H1 (cell line): ENCODE data around the gene TMEM134. TPM values are rescaled to one million over a fixed set of nuclear protein-coding genes. Genes with fewer than 3 reads are reported as not detected.

Experiments used
- CTCF ChIA-PET: fragments of 300-600 bp; sonication (Branson Sonifier 250); formaldehyde crosslinking; loops from one replicate; lab custom pipeline; 2021; ENCODE audit not compliant: partially characterized antibody; lab: Charles Lee
- POLR2A ChIA-PET: fragments of 300-600 bp; sonication (Branson Sonifier 250); formaldehyde crosslinking; loops from one replicate; lab custom pipeline; 2021; ENCODE audit warnings: inconsistent platforms; ENCODE audit not compliant: partially characterized antibody; lab: Charles Lee
- DNase-seq, 2 experiments: peaks; one replicate each; pipeline versions ENCODE4 v3.0.0 to v3.0.0-alpha.2; 2010 to 2022; ENCODE audit warnings: low spot score in 2 of 2, low read depth in 1 of 2, mixed read lengths in 1 of 2
- FAIRE-seq: peaks from 2 replicates; lab custom pipeline; 2011; peaks lifted over from hg19 to GRCh38; lab: Jason Lieb, UNC
- H2AFZ ChIP-seq: 2 replicates; pipeline ENCODE4 v1.8.1; 2012; ENCODE audit warnings: low read length, inconsistent platforms
- H2AK5ac ChIP-seq: 2 replicates; pipeline ENCODE4 v1.6.1; 2013; ENCODE audit warnings: low read depth, low read length
- H2BK120ac ChIP-seq: replicated peaks from 2 replicates; pipeline ENCODE3; 2013; ENCODE audit warnings: low read depth, low read length, inconsistent platforms
- H2BK12ac ChIP-seq: 2 replicates; pipeline ENCODE4 v1.6.1; 2013; ENCODE audit warnings: low read depth, low read length
- H2BK15ac ChIP-seq: 2 replicates; pipeline ENCODE4 v1.6.1; 2013; ENCODE audit warnings: low read length
- H2BK20ac ChIP-seq: 2 replicates; pipeline ENCODE4 v1.6.1; 2013; ENCODE audit warnings: low read length
- H2BK5ac ChIP-seq: 2 replicates; pipeline ENCODE4 v1.6.1; 2013; ENCODE audit warnings: low read depth, low read length
- H3K14ac ChIP-seq: 2 replicates; pipeline ENCODE4 v1.6.1; 2013; ENCODE audit warnings: inconsistent platforms; ENCODE audit not compliant: insufficient read length
- H3K18ac ChIP-seq: 2 replicates; pipeline ENCODE4 v1.6.1; 2013; ENCODE audit warnings: low read length; ENCODE audit errors: extremely low read depth
- H3K23ac ChIP-seq: 2 replicates; pipeline ENCODE4 v1.6.1; 2013; ENCODE audit warnings: inconsistent platforms; ENCODE audit not compliant: insufficient read length
- H3K23me2 ChIP-seq: 2 replicates; pipeline ENCODE4 v1.6.1; 2013; ENCODE audit warnings: low read depth, low read length
- H3K27ac ChIP-seq: 2 replicates; pipeline ENCODE4 v1.6.1; 2011; ENCODE audit warnings: low read depth, low read length, inconsistent platforms
- H3K27me3 ChIP-seq, 4 experiments: replicated peaks in 1 of 4; 1 replicate in 1 of 4; 2 replicates in 3 of 4; pipeline versions ENCODE4 v1.6.1 to v1.8.1; 2011 to 2013; ENCODE audit warnings: low read length in 3 of 4, mild to moderate bottlenecking in 3 of 4, inconsistent platforms in 2 of 4, mixed read lengths in 2 of 4, moderate library complexity in 1 of 4; ENCODE audit not compliant: control insufficient read depth in 3 of 4, insufficient read depth in 3 of 4; ENCODE audit errors: extremely low read depth in 1 of 4
- H3K36me3 ChIP-seq, 4 experiments: 2 replicates each; pipeline versions ENCODE4 v1.6.1 to v1.8.1; 2011 to 2013; ENCODE audit warnings: mild to moderate bottlenecking in 4 of 4, low read length in 3 of 4, moderate library complexity in 2 of 4, control low read depth in 1 of 4, inconsistent platforms in 1 of 4; ENCODE audit not compliant: insufficient read depth in 4 of 4, control insufficient read depth in 2 of 4
- H3K4ac ChIP-seq: replicated peaks from 2 replicates; pipeline ENCODE3; 2013; ENCODE audit warnings: low read length, low read depth, mixed read lengths, inconsistent platforms; ENCODE audit not compliant: insufficient read length
- H3K4me1 ChIP-seq, 4 experiments: replicated peaks in 1 of 4; 1 replicate in 1 of 4; 2 replicates in 3 of 4; pipeline versions ENCODE4 v1.6.1 to v1.8.1; 2011 to 2013; ENCODE audit warnings: low read length in 3 of 4, inconsistent platforms in 2 of 4, mixed read lengths in 1 of 4; ENCODE audit not compliant: insufficient read depth in 4 of 4, control insufficient read depth in 3 of 4
- H3K4me2 ChIP-seq, 2 experiments: 2 replicates each; pipeline versions ENCODE4 v1.6.1 to v1.8.1; 2011 to 2013; ENCODE audit warnings: low read depth in 2 of 2, low read length in 2 of 2, control low read depth in 1 of 2, inconsistent platforms in 1 of 2, mild to moderate bottlenecking in 1 of 2; ENCODE audit not compliant: insufficient read depth in 1 of 2
- H3K4me3 ChIP-seq, 4 experiments: fragments of 200-600, 300-600 bp in 1 of 4; sonication (generic), shearing (Covaris generic), sonication (Bioruptor Twin) in 1 of 4; 2 replicates each; pipeline versions ENCODE4 v1.5.1 to v1.8.1; 2011 to 2016; ENCODE audit warnings: low read length in 4 of 4, low read depth in 3 of 4, control low read depth in 2 of 4, inconsistent platforms in 2 of 4, mild to moderate bottlenecking in 2 of 4, mixed read lengths in 1 of 4, moderate library complexity in 1 of 4; ENCODE audit not compliant: insufficient read depth in 2 of 4; ENCODE audit errors: extremely low read depth in 1 of 4
- H3K56ac ChIP-seq: replicated peaks from 2 replicates; pipeline ENCODE3; 2013; ENCODE audit warnings: low read depth, mild to moderate bottlenecking, mixed read lengths, low read length, inconsistent platforms; ENCODE audit not compliant: insufficient read length
- H3K79me1 ChIP-seq: 2 replicates; pipeline ENCODE4 v1.6.1; 2013; ENCODE audit warnings: low read depth, low read length, control low read depth
- H3K79me2 ChIP-seq, 2 experiments: 2 replicates each; pipeline versions ENCODE4 v1.6.1 to v1.8.1; 2012 to 2013; ENCODE audit warnings: low read length in 2 of 2, mild to moderate bottlenecking in 2 of 2, inconsistent platforms in 1 of 2; ENCODE audit not compliant: insufficient read depth in 2 of 2, control insufficient read depth in 1 of 2
- H3K9ac ChIP-seq, 4 experiments: replicated peaks in 1 of 4; 1 replicate in 1 of 4; 2 replicates in 3 of 4; pipeline versions ENCODE4 v1.6.1 to v1.8.1; 2011 to 2013; ENCODE audit warnings: low read depth in 3 of 4, low read length in 3 of 4, control low read depth in 2 of 4, mild to moderate bottlenecking in 2 of 4, moderate library complexity in 2 of 4, inconsistent platforms in 1 of 4; ENCODE audit errors: extremely low read depth in 1 of 4
- H3K9me3 ChIP-seq, 2 experiments: 2 replicates each; pipeline versions ENCODE4 v1.6.1 to v1.8.1; 2012 to 2013; ENCODE audit warnings: mild to moderate bottlenecking in 2 of 2, moderate library complexity in 2 of 2, control low read depth in 1 of 2, inconsistent platforms in 1 of 2, low read depth in 1 of 2, low read length in 1 of 2, mixed read lengths in 1 of 2; ENCODE audit not compliant: insufficient read depth in 2 of 2
- H4K20me1 ChIP-seq, 2 experiments: replicated peaks in 1 of 2; 2 replicates each; pipeline versions ENCODE3 to v1.8.1; 2011 to 2013; ENCODE audit warnings: inconsistent platforms in 2 of 2, low read length in 2 of 2, mild to moderate bottlenecking in 1 of 2; ENCODE audit not compliant: insufficient read depth in 2 of 2, control insufficient read depth in 1 of 2
- H4K5ac ChIP-seq: 2 replicates; pipeline ENCODE4 v1.6.1; 2013; ENCODE audit warnings: low read length, low read depth, mixed read lengths, inconsistent platforms; ENCODE audit not compliant: insufficient read length
- H4K8ac ChIP-seq: 2 replicates; pipeline ENCODE4 v1.8.0; 2013; ENCODE audit warnings: mild to moderate bottlenecking, moderate library complexity, low read length, inconsistent platforms; ENCODE audit not compliant: insufficient read depth; ENCODE audit errors: extremely low read depth
- H4K91ac ChIP-seq: replicated peaks from 2 replicates; pipeline ENCODE3; 2013; ENCODE audit warnings: low read length, mixed read lengths, inconsistent platforms; ENCODE audit not compliant: insufficient read length
- ASH2L ChIP-seq: fragments of 200-600, 300-600 bp; sonication (generic); IDR thresholded peaks from one replicate; pipeline ENCODE4 v1.7.1; 2017; ENCODE audit warnings: low read length
- BCL11A ChIP-seq, 2 experiments: IDR thresholded peaks; one replicate each; pipeline ENCODE4 v1.6.1; 2011; ENCODE audit warnings: low read depth in 2 of 2, low read length in 2 of 2, mild to moderate bottlenecking in 2 of 2
- E2F6 ChIP-seq: IDR thresholded peaks from 2 replicates; pipeline ENCODE4 v1.6.1; 2012; ENCODE audit warnings: inconsistent platforms
- MAX ChIP-seq: IDR thresholded peaks from 2 replicates; pipeline ENCODE4 v1.6.1; 2012; ENCODE audit warnings: inconsistent platforms
- NRF1 ChIP-seq: IDR thresholded peaks from 2 replicates; pipeline ENCODE4 v1.6.1; 2011; ENCODE audit warnings: mild to moderate bottlenecking, low read depth, low read length, improper control_type of control experiment
- POLR2A ChIP-seq, 2 experiments: IDR thresholded peaks; 1 replicate in 1 of 2; 2 replicates in 1 of 2; pipeline ENCODE4 v1.6.1; 2011; ENCODE audit warnings: low read depth in 2 of 2, low read length in 2 of 2, mild to moderate bottlenecking in 2 of 2; ENCODE audit errors: control extremely low read depth in 1 of 2
- POLR2AphosphoS5 ChIP-seq: IDR thresholded peaks from 2 replicates; pipeline ENCODE4 v1.6.1; 2011; ENCODE audit warnings: low read depth, low read length
- RFX5 ChIP-seq: IDR thresholded peaks from 2 replicates; pipeline ENCODE4 v1.6.1; 2011; ENCODE audit warnings: low read depth, low read length, improper control_type of control experiment, borderline replicate concordance
- TCF12 ChIP-seq: IDR thresholded peaks from 2 replicates; pipeline ENCODE4 v1.6.1; 2011; ENCODE audit warnings: low read depth, mild to moderate bottlenecking, low read length
- WGBS, 2 experiments: shearing (Covaris generic) in 1 of 2; methylation state at CpG; one replicate each; pipeline versions ENCODE4 v1.1.6 to v1.1.7; 2013 to 2015; ENCODE audit warnings: low lambda C conversion rate in 2 of 2, mixed read lengths in 2 of 2, inconsistent platforms in 1 of 2, low coverage in 1 of 2, missing lambda C conversion rate in 1 of 2; ENCODE audit not compliant: insufficient replicate concordance in 2 of 2, insufficient coverage in 1 of 2, insufficient read length in 1 of 2; ENCODE audit errors: extremely low coverage in 1 of 2, missing lambda C conversion rate in 1 of 2; 5-methylcytosine and 5-hydroxymethylcytosine counted together
- polyA plus RNA-seq, 7 experiments: library from polyadenylated mRNA; depleted of rRNA in 3 of 7; stranded (reverse) in 5 of 7; unstranded in 2 of 7; fragments of >200 nt in 5 of 7; fragments of 200-250 nt in 2 of 7; gene quantifications; 1 replicate in 5 of 7; 2 replicates in 1 of 7; 4 replicates in 1 of 7; pipeline versions ENCODE4 v1.2.1 to v1.2.3, GENCODE V29; 2011 to 2013; ENCODE audit warnings: missing spikeins in 2 of 7, mixed read lengths in 2 of 7
- total RNA-seq: library from RNA; stranded (reverse); fragmentation: NEBNext Ultra II Directional; extraction: Animal tissue kit (Norgen Biotek cat#: 25700); gene quantifications from 2 replicates; pipeline ENCODE4 v1.2.1, GENCODE V29; 2021

TMEM134 gene
- total and polyA plus RNA-seq, 2 of the 8 experiments (the other 6 are each of a cell fraction or from before 2014, with no cell fraction given): 32.4 to 229 TPM

GRCh38 chr11:67416416-67417335 lies 52.4 kb downstream of the TMEM134 start:
- no peaks in the 10 kb centered on the region for H3K79me1 ChIP-seq
- H3K9ac ChIP-seq: no peak overlapping the region; a peak in 2 of 7 replicates
- H3K4me2 ChIP-seq: peak overlapping the region; percentile 57 to 86; a peak in 2 of 4 replicates
- no peak overlapping the region for H3K14ac ChIP-seq
- no peak overlapping the region for H3K27ac ChIP-seq
- no peak overlapping the region for H2BK120ac ChIP-seq
- H3K79me2 ChIP-seq: no peaks in the 10 kb centered on the region
- H3K27me3 ChIP-seq: peaks cover 0 to 18% (median 7%) of the 10 kb centered on the region in 4 experiments; a peak in 5 of 7 replicates
- peaks cover 0 to 3% of the 10 kb centered on the region in 2 experiments for H4K20me1 ChIP-seq
- H4K8ac ChIP-seq: no peak overlapping the region; the same call in 1 of the 2 replicates
- CTCF ChIA-PET: interaction anchor here (0.7 to 1.6 kb wide), 6 partner anchors 10 to 65 kb away, joined by 3 to 5 read pairs (median 4); partner anchors contain the start of genes PPP1CA and TBC1D10C
- 0 out of 2 replicates have a peak overlapping the region, but pooled peaks have one; percentile 68 for H2BK12ac ChIP-seq
- H2AK5ac ChIP-seq: peak overlapping the region; percentile 93; the same call in 1 of the 2 replicates
- no peak overlapping the region for H4K91ac ChIP-seq
- H4K5ac ChIP-seq: no peak overlapping the region
- no peak overlapping the region for H3K56ac ChIP-seq
- H3K23me2 ChIP-seq: peaks cover 12% of the 10 kb centered on the region; the same call in 1 of the 2 replicates
- 78% methylated on average over 20 of the region's 21 CpGs; no CpG with 5 or more reads in 1 of the 2 experiments for WGBS, 2 experiments
- DNase-seq (no peak), FAIRE-seq (no peak)
- H3K9me3 ChIP-seq: no peaks in the 10 kb centered on the region
- H3K4me1 ChIP-seq: peaks cover 4 to 15% (median 11%) of the 10 kb centered on the region in 4 experiments
- TF ChIP-seq MAX (no peak), POLR2A (IDR thresholded peaks at IDR 0.05; ENCODE audit: control extremely low read depth in 1 of 2, low read depth in 2 of 2, low read length in 2 of 2) (no peak), RFX5 (no peak), TCF12 (no peak), E2F6 (no peak), BCL11A (IDR thresholded peaks at IDR 0.05; ENCODE audit: low read depth in 2 of 2, low read length in 2 of 2) (no peak), NRF1 (no peak), POLR2AphosphoS5 (no peak), ASH2L (no peak)
- no peak overlapping the region for H2BK15ac ChIP-seq
- peak overlapping the region in 1 of 4 experiments; percentile 67; a peak in 1 of 8 replicates for H3K4me3 ChIP-seq
- H3K36me3 ChIP-seq: no peaks in the 10 kb centered on the region
- H2BK5ac ChIP-seq: no peak overlapping the region
- no peak overlapping the region; the same call in 1 of the 2 replicates for H3K18ac ChIP-seq
- H2BK20ac ChIP-seq: no peak overlapping the region
- H3K23ac ChIP-seq: no peak overlapping the region
- peak overlapping the region; percentile 46 for H3K4ac ChIP-seq
- H2AFZ ChIP-seq: no peak overlapping the region
- POLR2A ChIA-PET: interaction anchor here (1.3 to 10.2 kb wide), 4 partner anchors 19 to 66 kb away, joined by 3 to 104 read pairs (median 4); partner anchors contain the start of genes PTPRCAP and RAD9A
